SK-MEL-5 (cell line): ENCODE data around the gene TMEM266. TPM values are rescaled to one million over a fixed set of nuclear protein-coding genes. Genes with fewer than 3 reads are reported as not detected.
"Not testable (repeated sequence)": the region's sequence is repeated elsewhere in the genome, so short reads cannot be mapped to it uniquely, and the experiment has no call there.

Experiments used
- DNase-seq: peaks from one replicate; pipeline ENCODE4 v3.0.0-alpha.2; 2016; ENCODE audit warnings: low read depth, low spot score
- in situ Hi-C: cut with HindIII; loops from 2 replicates; pipeline ENCODE4 v1.10.0; 2016; ENCODE audit warnings: low sequenced_read_pairs, high pct_unique_total_duplicates, low pct_unique_long_range_greater_than_20kb
- polyA plus RNA-seq, 2 experiments: library from polyadenylated mRNA; depleted of rRNA; stranded (reverse); fragments of >200 nt; gene quantifications; 2 replicates each; pipeline ENCODE4 v1.2.3, GENCODE V29; 2015
- total RNA-seq: library from RNA; depleted of rRNA; stranded (reverse); fragments of >200 nt; shearing (Covaris generic); gene quantifications from 2 replicates; pipeline ENCODE4 v1.2.3, GENCODE V29; 2014; rRNA removed

The TMEM266 gene
- total RNA-seq, result 1.9 and 2.0 TPM in 2 replicates
- 1.2 and 1.9 TPM in 2 replicates for polyA plus RNA-seq (2015; cell fraction: cytosol; rRNA removed)
- 2.6 and 5.0 TPM in 2 replicates for polyA plus RNA-seq (2015; cell fraction: nucleus; rRNA removed)

- in situ Hi-C loops, result no loop called here
- peak; percentile 58 for DNase-seq
These were observed at the start of gene TMEM266 for GRCh38 chr15:76059320-76060117. Gene TMEM266 (plus strand): TSS chr15:76059985. CDS start chr15:76134264, 74,279 bp downstream.

- in situ Hi-C loops, result no loop called here
- no peak for DNase-seq
These were observed 49.2 kb upstream of the TMEM266 start for GRCh38 chr15:76010613-76011012.

- in situ Hi-C loops, result no loop called here
- peak; percentile 56 for DNase-seq
These were observed 47.9 kb upstream of the TMEM266 start, which contains the start of gene NRG4 for GRCh38 chr15:76011627-76012551. Gene NRG4 (minus strand): TSS chr15:76012424. CDS start chr15:76011230, 1,194 bp downstream.

GRCh38 chr15:76013470-76013869, 46.3 kb upstream of the TMEM266 start:
- DNase-seq, in situ Hi-C loops: not testable (repeated sequence)

GRCh38 chr15:76024021-76024768, 35.6 kb upstream of the TMEM266 start:
- no peak for DNase-seq
- in situ Hi-C loops, result no loop called here

GRCh38 chr15:76032046-76032445, 27.7 kb upstream of the TMEM266 start:
- no peak for DNase-seq
- in situ Hi-C loops, result no loop called here

GRCh38 chr15:76033438-76033837, 26.3 kb upstream of the TMEM266 start:
- no peak for DNase-seq
- in situ Hi-C loops, result no loop called here

- no peak for DNase-seq
- in situ Hi-C loops, result no loop called here
These were observed 25.7 kb upstream of the TMEM266 start for GRCh38 chr15:76034111-76034510.

GRCh38 chr15:76035593-76035992, 24.2 kb upstream of the TMEM266 start:
- no peak for DNase-seq
- in situ Hi-C loops, result no loop called here

GRCh38 chr15:76038512-76038911, 21.3 kb upstream of the TMEM266 start:
- in situ Hi-C loops, result no loop called here
- DNase-seq, result no peak

GRCh38 chr15:76054201-76054600, 5.6 kb upstream of the TMEM266 start:
- in situ Hi-C loops, DNase-seq: not testable (repeated sequence)

GRCh38 chr15:76056931-76057330, 2.9 kb upstream of the TMEM266 start:
- no peak for DNase-seq
- in situ Hi-C loops, result no loop called here

- in situ Hi-C loops, result no loop called here
These were observed 2.3 kb upstream of the TMEM266 start for GRCh38 chr15:76057332-76058000.

GRCh38 chr15:76058714-76059319, 968 bp upstream of the TMEM266 start:
- DNase-seq, result peak; percentile 63
- in situ Hi-C loops, result no loop called here

More at GRCh38 chr15:76057332-76058000, 2.3 kb upstream of the TMEM266 start:
- DNase-seq, result peak; percentile 62

GRCh38 chr15:76060118-76060989, 569 bp downstream of the TMEM266 start:
- peak; percentile 8 for DNase-seq
- in situ Hi-C loops, result no loop called here

- DNase-seq, result no peak
- in situ Hi-C loops, result no loop called here
These were observed 1.9 kb downstream of the TMEM266 start for GRCh38 chr15:76061700-76062099.
